Neuronal stem cell (in vitro differentiated cells): ENCODE measurements around the gene OSMR.

Source experiments
- DNase-seq: peaks from one replicate; pipeline ENCODE4 v3.0.0-alpha.2; 2013; ENCODE audit warnings: low spot score
- H2AFZ ChIP-seq: one replicate; pipeline ENCODE4 v1.6.1; 2013; ENCODE audit warnings: mild to moderate bottlenecking, low read length, inconsistent platforms
- H2AK5ac ChIP-seq: 2 replicates; pipeline ENCODE4 v1.6.1; 2013; ENCODE audit warnings: low read depth, mild to moderate bottlenecking, inconsistent platforms, low read length, moderate library complexity, mixed read lengths
- H2BK120ac ChIP-seq: 2 replicates; pipeline ENCODE4 v1.6.1; 2013; ENCODE audit warnings: low read depth, mild to moderate bottlenecking, inconsistent platforms, low read length, moderate library complexity, mixed read lengths
- H2BK12ac ChIP-seq: one replicate; pipeline ENCODE4 v1.6.1; 2013; ENCODE audit warnings: low read length, inconsistent platforms
- H2BK15ac ChIP-seq: 2 replicates; pipeline ENCODE4 v1.6.1; 2013; ENCODE audit warnings: mild to moderate bottlenecking, low read length, inconsistent platforms, mixed read lengths
- H2BK5ac ChIP-seq: one replicate; pipeline ENCODE4 v1.6.1; 2013; ENCODE audit warnings: inconsistent platforms, mild to moderate bottlenecking, low read length, moderate library complexity
- H3K14ac ChIP-seq: one replicate; pipeline ENCODE4 v1.6.1; 2013; ENCODE audit warnings: low read length, inconsistent platforms
- H3K18ac ChIP-seq: 2 replicates; pipeline ENCODE4 v1.6.1; 2013; ENCODE audit warnings: low read length, inconsistent platforms
- H3K23ac ChIP-seq: 2 replicates; pipeline ENCODE4 v1.6.1; 2013; ENCODE audit warnings: low read depth, mild to moderate bottlenecking, mixed read lengths, low read length, inconsistent platforms; ENCODE audit not compliant: poor library complexity
- H3K27ac ChIP-seq: replicated peaks from 3 replicates; pipeline ENCODE4 v1.5.1; 2013; ENCODE audit warnings: low read length, inconsistent platforms
- H3K27me3 ChIP-seq, 3 experiments: 2 replicates each; pipeline ENCODE4 v1.6.1; 2013; ENCODE audit warnings: low read length in 3 of 3, mild to moderate bottlenecking in 2 of 3, inconsistent platforms in 1 of 3, low read depth in 1 of 3, mixed read lengths in 1 of 3, moderate library complexity in 1 of 3; ENCODE audit not compliant: control insufficient read depth in 3 of 3, insufficient read depth in 3 of 3
- H3K36me3 ChIP-seq, 2 donors: replicated peaks in 1 of 2; 2 replicates each; pipeline ENCODE4 v1.6.1; 2013; ENCODE audit warnings: low read length in 2 of 2; ENCODE audit not compliant: control insufficient read depth in 2 of 2, insufficient read depth in 2 of 2
- H3K4ac ChIP-seq: 2 replicates; pipeline ENCODE4 v1.6.1; 2013; ENCODE audit warnings: inconsistent platforms, mild to moderate bottlenecking, low read length, moderate library complexity
- H3K4me1 ChIP-seq, 2 donors: 1 replicate in 1 of 2; 2 replicates in 1 of 2; pipeline ENCODE4 v1.6.1; 2013; ENCODE audit warnings: low read length in 2 of 2, low read depth in 1 of 2; ENCODE audit not compliant: control insufficient read depth in 2 of 2, insufficient read depth in 1 of 2
- H3K4me2 ChIP-seq: one replicate; pipeline ENCODE4 v1.6.1; 2013; ENCODE audit warnings: mild to moderate bottlenecking, low read length, inconsistent platforms; ENCODE audit not compliant: insufficient read depth, poor library complexity, severe bottlenecking
- H3K4me3 ChIP-seq, 2 donors: 2 replicates each; pipeline ENCODE4 v1.5.1; 2013; ENCODE audit warnings: low read length in 2 of 2, mild to moderate bottlenecking in 2 of 2, inconsistent platforms in 1 of 2, moderate library complexity in 1 of 2
- H3K79me1 ChIP-seq: one replicate; pipeline ENCODE4 v1.6.1; 2013; ENCODE audit warnings: low read depth, mild to moderate bottlenecking, inconsistent platforms, low read length, moderate library complexity
- H3K9ac ChIP-seq: one replicate; pipeline ENCODE4 v1.6.1; 2013; ENCODE audit warnings: mild to moderate bottlenecking, low read depth, low read length, inconsistent platforms; ENCODE audit not compliant: poor library complexity
- H3K9me3 ChIP-seq, 2 donors: replicated peaks in 1 of 2; 2 replicates each; pipeline versions ENCODE3 to v1.6.1; 2013; ENCODE audit warnings: low read length in 2 of 2, mild to moderate bottlenecking in 2 of 2, inconsistent platforms in 1 of 2, low read depth in 1 of 2, mixed read lengths in 1 of 2, moderate library complexity in 1 of 2; ENCODE audit not compliant: control insufficient read depth in 2 of 2, insufficient read depth in 1 of 2
- H4K8ac ChIP-seq: one replicate; pipeline ENCODE4 v1.6.1; 2013; ENCODE audit warnings: low read depth, mild to moderate bottlenecking, inconsistent platforms, low read length, moderate library complexity
- H4K91ac ChIP-seq: one replicate; pipeline ENCODE4 v1.6.1; 2013; ENCODE audit warnings: low read length, low read depth, mild to moderate bottlenecking, inconsistent platforms; ENCODE audit not compliant: poor library complexity
- WGBS, 2 donors: extraction: QIAGEN DNeasy Blood & Tissue Kit; methylation state at CpG; one replicate each; pipeline ENCODE4 v1.1.7; 2013; ENCODE audit warnings: missing lambda C conversion rate in 2 of 2, mixed read lengths in 1 of 2; ENCODE audit not compliant: insufficient read length in 2 of 2, insufficient replicate concordance in 1 of 2; ENCODE audit errors: extremely low coverage in 2 of 2; 5-methylcytosine and 5-hydroxymethylcytosine counted together

The OSMR gene

GRCh38 chr5:38922199-38922598, 76.4 kb downstream of the OSMR start:
- H2AK5ac ChIP-seq: no peak overlapping the region
- DNase-seq: peak; percentile 26
- no peaks in the 10 kb centered on the region for H3K36me3 ChIP-seq
- H2BK12ac ChIP-seq: no peak overlapping the region
- no peak overlapping the region for H3K4me2 ChIP-seq
- H3K18ac ChIP-seq: no peak overlapping the region
- no peaks in the 10 kb centered on the region for H3K79me1 ChIP-seq
- no peak overlapping the region for H3K27ac ChIP-seq
- no peak overlapping the region for H3K14ac ChIP-seq
- no peak overlapping the region for H3K9ac ChIP-seq
- H2BK15ac ChIP-seq: no peak overlapping the region
- no peak overlapping the region for H4K8ac ChIP-seq
- no peak overlapping the region for H3K23ac ChIP-seq
- H3K4ac ChIP-seq: no peak overlapping the region
- no peak overlapping the region for H3K4me3 ChIP-seq
- H3K4me1 ChIP-seq: no peaks in the 10 kb centered on the region
- no CpG with 5 or more reads among the region's 1 CpG for WGBS, 2 donors
- no peaks in the 10 kb centered on the region for H3K9me3 ChIP-seq
- H3K27me3 ChIP-seq: no peaks in the 10 kb centered on the region
- H2BK120ac ChIP-seq: no peak overlapping the region
- H4K91ac ChIP-seq: no peak overlapping the region
- H2BK5ac ChIP-seq: no peak overlapping the region
- H2AFZ ChIP-seq: no peak overlapping the region

- H2BK5ac ChIP-seq: no peak overlapping the region
- no CpG with 5 or more reads among the region's 3 CpGs for WGBS, 2 donors
- no peaks in the 10 kb centered on the region for H3K9me3 ChIP-seq
- no peak overlapping the region for H4K91ac ChIP-seq
- no peaks in the 10 kb centered on the region for H3K27me3 ChIP-seq
- no peaks in the 10 kb centered on the region for H3K79me1 ChIP-seq
- H3K18ac ChIP-seq: no peak overlapping the region
- no peak overlapping the region for H2BK15ac ChIP-seq
- H3K14ac ChIP-seq: no peak overlapping the region
- no peaks in the 10 kb centered on the region for H3K4me1 ChIP-seq
- no peak for DNase-seq
- H3K27ac ChIP-seq: no peak overlapping the region
- no peak overlapping the region for H3K4ac ChIP-seq
- H2AFZ ChIP-seq: no peak overlapping the region
- no peak overlapping the region for H3K23ac ChIP-seq
- H3K4me2 ChIP-seq: no peak overlapping the region
- no peak overlapping the region for H4K8ac ChIP-seq
- no peak overlapping the region for H3K4me3 ChIP-seq
- no peak overlapping the region for H2BK120ac ChIP-seq
- no peaks in the 10 kb centered on the region for H3K36me3 ChIP-seq
- no peak overlapping the region for H2BK12ac ChIP-seq
- H3K9ac ChIP-seq: no peak overlapping the region
- H2AK5ac ChIP-seq: no peak overlapping the region
These were observed 78.0 kb downstream of the OSMR start for GRCh38 chr5:38923661-38924451.

GRCh38 chr5:38925154-38925925, 79.5 kb downstream of the OSMR start:
- H2BK120ac ChIP-seq: no peak overlapping the region
- DNase-seq: no peak
- H3K27me3 ChIP-seq: no peaks in the 10 kb centered on the region
- no CpG with 5 or more reads among the region's 6 CpGs for WGBS, 2 donors
- H3K23ac ChIP-seq: no peak overlapping the region
- H3K4me1 ChIP-seq: no peaks in the 10 kb centered on the region
- no peak overlapping the region for H3K9ac ChIP-seq
- H3K9me3 ChIP-seq: no peaks in the 10 kb centered on the region
- no peak overlapping the region for H2AFZ ChIP-seq
- H3K4ac ChIP-seq: no peak overlapping the region
- no peak overlapping the region for H3K27ac ChIP-seq
- no peak overlapping the region for H4K91ac ChIP-seq
- no peaks in the 10 kb centered on the region for H3K79me1 ChIP-seq
- H2AK5ac ChIP-seq: no peak overlapping the region
- H3K36me3 ChIP-seq: no peaks in the 10 kb centered on the region
- no peak overlapping the region for H3K4me2 ChIP-seq
- H2BK15ac ChIP-seq: no peak overlapping the region
- H3K18ac ChIP-seq: no peak overlapping the region
- no peak overlapping the region for H3K14ac ChIP-seq
- H4K8ac ChIP-seq: no peak overlapping the region
- no peak overlapping the region for H3K4me3 ChIP-seq
- H2BK12ac ChIP-seq: no peak overlapping the region
- H2BK5ac ChIP-seq: no peak overlapping the region

- no peak overlapping the region for H3K14ac ChIP-seq
- no peak overlapping the region for H3K18ac ChIP-seq
- H2AFZ ChIP-seq: no peak overlapping the region
- H3K27ac ChIP-seq: no peak overlapping the region
- no peak overlapping the region for H3K4ac ChIP-seq
- no peak overlapping the region for H3K4me3 ChIP-seq
- no peak for DNase-seq
- H3K36me3 ChIP-seq: no peaks in the 10 kb centered on the region
- WGBS, 2 donors: no CpG with 5 or more reads among the region's 3 CpGs
- no peak overlapping the region for H2BK12ac ChIP-seq
- no peak overlapping the region for H2BK120ac ChIP-seq
- no peak overlapping the region for H4K8ac ChIP-seq
- H3K23ac ChIP-seq: no peak overlapping the region
- no peaks in the 10 kb centered on the region for H3K9me3 ChIP-seq
- no peak overlapping the region for H3K4me2 ChIP-seq
- H2BK5ac ChIP-seq: no peak overlapping the region
- H2AK5ac ChIP-seq: no peak overlapping the region
- H3K79me1 ChIP-seq: no peaks in the 10 kb centered on the region
- H3K27me3 ChIP-seq: no peaks in the 10 kb centered on the region
- no peak overlapping the region for H4K91ac ChIP-seq
- no peak overlapping the region for H2BK15ac ChIP-seq
- no peak overlapping the region for H3K9ac ChIP-seq
- H3K4me1 ChIP-seq: no peaks in the 10 kb centered on the region
These were observed 80.3 kb downstream of the OSMR start for GRCh38 chr5:38926121-38926520.
